K562 (cell line): ENCODE results near the gene XPNPEP1. TPM values are rescaled to one million over a fixed set of nuclear protein-coding genes. Genes with fewer than 3 reads are reported as not detected.

ENCODE experiments used
- AFF1 ChIP-seq, 2 experiments: fragments of 450-650 bp; IDR thresholded peaks; 2 replicates each; pipeline ENCODE4 v1.6.1; 2018; ENCODE audit warnings: mild to moderate bottlenecking in 2 of 2, low read depth in 1 of 2; ENCODE audit not compliant: partially characterized antibody in 2 of 2
- PPARD ChIP-seq: fragments of 250-450 bp; sonication (Bioruptor Pico); IDR thresholded peaks from 2 replicates; pipeline ENCODE4 v1.8.0; 2022; ENCODE audit warnings: inconsistent platforms, mild to moderate bottlenecking, moderate library complexity
- SIX5 ChIP-seq, 2 experiments: IDR thresholded peaks; 2 replicates each; pipeline ENCODE4 v1.6.1; 2011; ENCODE audit warnings: low read length in 2 of 2, borderline replicate concordance in 1 of 2, low read depth in 1 of 2, mild to moderate bottlenecking in 1 of 2, moderate library complexity in 1 of 2; ENCODE audit not compliant: insufficient read depth in 1 of 2
- polyA plus RNA-seq, 8 experiments: library from polyadenylated mRNA; depleted of rRNA in 4 of 8; stranded (reverse) in 5 of 8; unstranded in 3 of 8; fragments of >200 nt; fragmentation: Nextera tagmentation in 2 of 8; fragmentation: Illumina TruSeq in 1 of 8; extraction: Ambion mirVana in 2 of 8; extraction: Trizol in 1 of 8; gene quantifications; 2 replicates each; pipeline versions ENCODE4 v1.2.1 to v1.2.3, GENCODE V29; 2011 to 2014; ENCODE audit warnings: inconsistent platforms in 1 of 8, missing spikeins in 1 of 8
- total RNA-seq, 7 experiments: library from RNA; depleted of rRNA in 6 of 7; stranded (reverse); fragments of >200 nt in 6 of 7; fragmentation: Illumina TruSeq in 2 of 7; extraction: Trizol in 2 of 7; gene quantifications; 2 replicates each; pipeline versions ENCODE4 v1.2.1 to v1.2.3, GENCODE V29; 2011 to 2021; ENCODE audit warnings: low replicate concordance in 1 of 7

XPNPEP1 gene
- total and polyA plus RNA-seq, 9 of the 15 experiments (the other 6 are each of a cell fraction or from before 2014, with no cell fraction given) = 24.2 to 93.5 (median 40.1) TPM

DNA sequence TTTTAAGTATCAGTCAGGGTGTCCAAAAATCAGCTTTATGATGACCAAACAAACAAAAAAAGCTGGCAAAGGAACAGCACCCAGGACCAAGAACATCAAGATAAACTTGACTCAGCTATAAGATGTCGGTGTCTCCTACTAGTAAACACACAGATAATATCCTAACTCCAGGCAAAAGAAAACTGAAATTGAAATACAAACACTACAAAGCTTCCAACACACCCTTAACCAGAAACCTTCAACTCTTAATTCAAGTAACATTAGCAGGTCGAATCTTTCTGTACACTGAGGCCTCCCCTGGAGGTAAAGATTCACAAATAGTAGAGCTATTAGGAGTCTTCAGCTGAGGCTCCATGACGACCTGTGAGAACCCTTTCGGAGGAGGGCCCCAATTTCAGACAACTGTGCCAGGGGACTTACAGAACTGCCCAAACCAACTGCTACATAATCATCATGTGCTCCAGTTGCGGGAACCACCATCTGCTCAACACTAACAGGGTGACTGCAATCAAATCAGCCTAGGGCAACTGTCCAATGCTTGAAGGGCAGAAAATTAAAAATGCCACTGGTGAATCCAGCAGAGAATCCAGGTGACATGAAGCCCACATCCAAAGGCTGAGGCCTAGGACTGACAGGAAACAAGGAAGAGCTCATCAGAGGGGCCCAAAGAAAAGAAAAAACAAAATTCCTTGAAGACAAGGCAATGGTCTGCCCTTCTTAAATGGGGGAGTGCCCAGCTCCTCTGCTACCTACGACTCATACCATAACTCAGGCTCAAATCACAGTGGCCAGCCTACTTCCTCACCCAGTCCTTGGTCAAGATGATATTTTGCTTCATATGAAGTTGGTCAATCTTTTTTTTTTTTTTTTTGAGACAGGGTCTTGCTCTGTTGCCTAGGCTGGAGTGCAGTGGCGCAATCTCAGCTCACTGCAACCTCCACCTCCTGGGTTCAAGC, 20.0 kb downstream of the XPNPEP1 start (continued):
- TF ChIP-seq AFF1 (IDR thresholded peaks at IDR 0.05; ENCODE audit: low read depth in 1 of 2, partially characterized antibody in 2 of 2) (no peak), PPARD (CRISPR knock-in tag) (no peak), SIX5 (IDR thresholded peaks at IDR 0.05; ENCODE audit: borderline replicate concordance in 1 of 2, insufficient read depth in 1 of 2, low read depth in 1 of 2, low read length in 2 of 2) (no peak)
